DOHH2 (cell line): ENCODE measurements around the gene RTKN.

Experiments used
- H3F3A ChIP-seq: fragments of 200-600 bp; sonication (generic), shearing (Covaris generic); 2 replicates; pipeline ENCODE4 v1.6.0; 2016; ENCODE audit warnings: antibody characterized with exemption, mild to moderate bottlenecking; ENCODE audit not compliant: control insufficient read depth, insufficient read depth
- H3K27ac ChIP-seq: fragments of 200-600 bp; sonication (generic); 2 replicates; pipeline ENCODE4 v1.5.1; 2014; ENCODE audit warnings: low read depth, mild to moderate bottlenecking, low read length, moderate library complexity
- H3K27me3 ChIP-seq: fragments of 200-600 bp; sonication (generic); 2 replicates; pipeline ENCODE4 v1.6.1; 2014; ENCODE audit warnings: mild to moderate bottlenecking, low read length, mixed read lengths; ENCODE audit not compliant: control insufficient read depth
- H3K36me3 ChIP-seq: fragments of 200-600 bp; sonication (generic); 2 replicates; pipeline ENCODE4 v1.6.1; 2014; ENCODE audit warnings: mild to moderate bottlenecking, low read length, moderate library complexity, mixed read lengths; ENCODE audit not compliant: control insufficient read depth
- H3K4me1 ChIP-seq: fragments of 200-600 bp; sonication (generic); 2 replicates; pipeline ENCODE4 v1.6.1; 2014; ENCODE audit warnings: mild to moderate bottlenecking, low read length, mixed read lengths; ENCODE audit not compliant: control insufficient read depth
- H3K4me2 ChIP-seq: fragments of 200-600 bp; sonication (generic); 2 replicates; pipeline ENCODE4 v1.6.0; 2014; ENCODE audit warnings: mild to moderate bottlenecking, low read length, moderate library complexity
- H3K4me3 ChIP-seq: fragments of 200-600 bp; sonication (generic); 2 replicates; pipeline ENCODE4 v1.5.1; 2014; ENCODE audit warnings: mild to moderate bottlenecking, low read length, mixed read lengths
- H3K79me2 ChIP-seq: fragments of 200-600 bp; sonication (generic); 2 replicates; pipeline ENCODE4 v1.6.1; 2014; ENCODE audit warnings: mild to moderate bottlenecking, low read length, mixed read lengths; ENCODE audit not compliant: control insufficient read depth
- H3K9me2 ChIP-seq: fragments of 200-600 bp; sonication (generic); replicated peaks from 2 replicates; pipeline ENCODE4 v1.6.1; 2014; ENCODE audit warnings: mild to moderate bottlenecking, low read length, mixed read lengths; ENCODE audit not compliant: control insufficient read depth
- H3K9me3 ChIP-seq: fragments of 200-600 bp; sonication (generic); 2 replicates; pipeline ENCODE4 v1.6.1; 2014; ENCODE audit warnings: antibody characterized with exemption, low read length, mixed read lengths; ENCODE audit not compliant: control insufficient read depth, insufficient read depth
- H4K20me1 ChIP-seq: fragments of 200-600 bp; sonication (generic); 2 replicates; pipeline ENCODE4 v1.6.0; 2014; ENCODE audit warnings: low read depth, mild to moderate bottlenecking, antibody characterized with exemption, low read length, moderate library complexity; ENCODE audit not compliant: control insufficient read depth, insufficient read depth
- EZH2phosphoT487 ChIP-seq: fragments of 200-600 bp; sonication (generic); IDR thresholded peaks from 2 replicates; pipeline ENCODE4 v1.6.1; 2017; ENCODE audit warnings: borderline replicate concordance, mild to moderate bottlenecking, antibody characterized with exemption, low read length, moderate library complexity, mixed read lengths
- TF ChIP-seq, protein P1 (sequence below): fragments of 200-600 bp; sonication (generic); IDR thresholded peaks from one replicate; pipeline ENCODE4 v1.5.1; 2014; ENCODE audit warnings: antibody characterized with exemption, mild to moderate bottlenecking, low read depth, low read length; ENCODE audit not compliant: poor library complexity, severe bottlenecking

The RTKN gene

DNA sequence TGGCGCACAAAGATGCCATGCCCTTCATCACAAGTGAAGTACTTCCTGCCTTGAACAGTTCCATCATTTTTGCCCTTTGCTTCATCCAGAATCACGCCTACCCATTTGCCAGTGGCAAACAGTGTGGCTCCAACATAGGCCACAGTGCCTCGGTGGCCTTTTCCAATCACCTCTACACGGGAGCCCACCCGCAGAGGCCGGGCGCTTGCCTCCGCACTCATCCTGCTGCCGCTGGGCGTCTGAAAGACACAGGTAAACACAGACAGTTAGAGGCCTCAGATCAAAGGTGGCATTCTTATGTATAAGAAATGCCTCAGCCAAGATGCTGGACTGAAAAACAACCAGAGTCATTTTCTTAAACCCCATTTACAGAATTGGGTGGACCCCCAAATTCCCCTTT is 63.7 kb downstream of the RTKN start:
- peaks cover 10% of the 10 kb centered on the region for H4K20me1 ChIP-seq
- no peaks in the 10 kb centered on the region for H3K27me3 ChIP-seq
- peaks cover 21% of the 10 kb centered on the region for H3K36me3 ChIP-seq
- H3K9me3 ChIP-seq: no peaks in the 10 kb centered on the region
- H3K79me2 ChIP-seq: peaks cover 30% of the 10 kb centered on the region
- no peak overlapping the region for H3K4me2 ChIP-seq
- H3K4me1 ChIP-seq: peaks cover 8% of the 10 kb centered on the region
- no peaks in the 10 kb centered on the region for H3F3A ChIP-seq
- H3K27ac ChIP-seq: no peak overlapping the region
- no peak overlapping the region for H3K4me3 ChIP-seq
- TF ChIP-seq, protein P1, sequence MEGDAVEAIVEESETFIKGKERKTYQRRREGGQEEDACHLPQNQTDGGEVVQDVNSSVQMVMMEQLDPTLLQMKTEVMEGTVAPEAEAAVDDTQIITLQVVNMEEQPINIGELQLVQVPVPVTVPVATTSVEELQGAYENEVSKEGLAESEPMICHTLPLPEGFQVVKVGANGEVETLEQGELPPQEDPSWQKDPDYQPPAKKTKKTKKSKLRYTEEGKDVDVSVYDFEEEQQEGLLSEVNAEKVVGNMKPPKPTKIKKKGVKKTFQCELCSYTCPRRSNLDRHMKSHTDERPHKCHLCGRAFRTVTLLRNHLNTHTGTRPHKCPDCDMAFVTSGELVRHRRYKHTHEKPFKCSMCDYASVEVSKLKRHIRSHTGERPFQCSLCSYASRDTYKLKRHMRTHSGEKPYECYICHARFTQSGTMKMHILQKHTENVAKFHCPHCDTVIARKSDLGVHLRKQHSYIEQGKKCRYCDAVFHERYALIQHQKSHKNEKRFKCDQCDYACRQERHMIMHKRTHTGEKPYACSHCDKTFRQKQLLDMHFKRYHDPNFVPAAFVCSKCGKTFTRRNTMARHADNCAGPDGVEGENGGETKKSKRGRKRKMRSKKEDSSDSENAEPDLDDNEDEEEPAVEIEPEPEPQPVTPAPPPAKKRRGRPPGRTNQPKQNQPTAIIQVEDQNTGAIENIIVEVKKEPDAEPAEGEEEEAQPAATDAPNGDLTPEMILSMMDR: no peak
- TF ChIP-seq EZH2phosphoT487: no peak
- no peaks in the 10 kb centered on the region for H3K9me2 ChIP-seq

DNA sequence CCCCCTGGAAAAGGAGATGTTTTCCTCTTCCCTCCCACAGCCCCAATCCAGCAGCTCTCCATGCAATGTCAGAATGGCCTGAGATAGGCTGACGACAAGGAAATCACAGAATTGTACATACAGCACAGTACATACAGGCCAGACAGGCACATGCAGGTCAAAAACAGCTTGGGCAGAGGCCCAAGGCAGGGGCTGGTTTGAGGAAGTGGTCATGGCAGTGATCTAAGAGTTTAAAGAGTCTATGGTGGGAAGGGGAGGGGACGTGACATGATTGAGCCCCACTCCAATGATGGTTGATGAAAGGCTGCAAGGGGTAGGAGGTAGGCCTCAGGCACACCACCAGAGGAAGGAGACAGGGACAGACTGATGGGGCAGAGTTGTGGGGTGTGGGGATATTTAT is 65.9 kb downstream of the RTKN start:
- TF ChIP-seq, protein P1: no peak
- TF ChIP-seq EZH2phosphoT487: no peak
- Histone ChIP-seq H3K79me2 (peaks cover 16% of the 10 kb centered on the region), H4K20me1 (peaks cover 10% of the 10 kb centered on the region), H3F3A (no peaks in the 10 kb centered on the region), H3K36me3 (peaks cover 18% of the 10 kb centered on the region), H3K9me3 (no peaks in the 10 kb centered on the region), H3K4me1 (peaks cover 8% of the 10 kb centered on the region), H3K4me3 (no peak overlapping the region), H3K27ac (no peak overlapping the region), H3K9me2 (no peaks in the 10 kb centered on the region), H3K4me2 (no peak overlapping the region), H3K27me3 (no peaks in the 10 kb centered on the region)
